Astrocyte (in vitro differentiated cells and primary cell): Measurements from ENCODE around the gene KRTAP10-8. TPM values are rescaled to one million over a fixed set of nuclear protein-coding genes. Genes with fewer than 3 reads are reported as not detected.

Experiments
- DNase-seq: peaks from one replicate; pipeline ENCODE4 v3.0.0-alpha.2; 2010; ENCODE audit warnings: low read depth
- FAIRE-seq: peaks from 2 replicates; lab custom pipeline; 2011; peaks lifted over from hg19 to GRCh38; lab: Jason Lieb, UNC
- H2AFZ ChIP-seq: 2 replicates; pipeline ENCODE4 v1.6.0; 2012; ENCODE audit warnings: low read depth, low read length, inconsistent platforms
- H3K27ac ChIP-seq: 2 replicates; pipeline ENCODE4 v1.5.1; 2011; ENCODE audit warnings: low read depth, low read length, inconsistent platforms
- H3K27me3 ChIP-seq: 2 replicates; pipeline ENCODE4 v1.6.0; 2011; ENCODE audit warnings: low read length, inconsistent platforms; ENCODE audit not compliant: insufficient read depth
- H3K36me3 ChIP-seq: 2 replicates; pipeline ENCODE4 v1.5.1; 2011; ENCODE audit warnings: low read length, inconsistent platforms; ENCODE audit not compliant: insufficient read depth
- H3K4me1 ChIP-seq: 2 replicates; pipeline ENCODE4 v1.5.1; 2011; ENCODE audit warnings: low read length, inconsistent platforms; ENCODE audit not compliant: insufficient read depth
- H3K4me2 ChIP-seq: 2 replicates; pipeline ENCODE4 v1.6.0; 2012; ENCODE audit warnings: low read length, inconsistent platforms
- H3K4me3 ChIP-seq: 2 replicates; pipeline ENCODE4 v1.5.1; 2011; ENCODE audit warnings: low read depth, mild to moderate bottlenecking, low read length, inconsistent platforms; ENCODE audit not compliant: insufficient read depth
- H3K79me2 ChIP-seq: 2 replicates; pipeline ENCODE4 v1.6.0; 2012; ENCODE audit warnings: mild to moderate bottlenecking, low read length, inconsistent platforms; ENCODE audit not compliant: insufficient read depth
- H3K9ac ChIP-seq: 2 replicates; pipeline ENCODE4 v1.6.0; 2012; ENCODE audit warnings: mild to moderate bottlenecking, low read length, inconsistent platforms
- H3K9me3 ChIP-seq: 2 replicates; pipeline ENCODE4 v1.5.1; 2012; ENCODE audit warnings: low read depth, mild to moderate bottlenecking, low read length, inconsistent platforms; ENCODE audit not compliant: insufficient read depth
- H4K20me1 ChIP-seq: 2 replicates; pipeline ENCODE4 v1.6.0; 2012; ENCODE audit warnings: low read length, inconsistent platforms; ENCODE audit not compliant: insufficient read depth
- H3K27ac Mint-ChIP-seq: one replicate; pipeline ENCODE4 v1.8.0; 2021; ENCODE audit warnings: mild to moderate bottlenecking, mixed read lengths; ENCODE audit not compliant: unreplicated experiment
- H3K27me3 Mint-ChIP-seq: one replicate; pipeline ENCODE4 v1.8.0; 2021; ENCODE audit warnings: low read depth, mixed read lengths; ENCODE audit not compliant: unreplicated experiment
- H3K36me3 Mint-ChIP-seq: one replicate; pipeline ENCODE4 v1.8.0; 2021; ENCODE audit warnings: low read depth, mixed read lengths; ENCODE audit not compliant: unreplicated experiment
- H3K4me1 Mint-ChIP-seq: one replicate; pipeline ENCODE4 v1.8.0; 2021; ENCODE audit warnings: low read depth, mixed read lengths; ENCODE audit not compliant: unreplicated experiment
- H3K4me3 Mint-ChIP-seq: one replicate; pipeline ENCODE4 v1.8.0; 2021; ENCODE audit warnings: mild to moderate bottlenecking, moderate library complexity, mixed read lengths; ENCODE audit not compliant: unreplicated experiment
- H3K9me3 Mint-ChIP-seq: one replicate; pipeline ENCODE4 v1.8.0; 2021; ENCODE audit warnings: mild to moderate bottlenecking, mixed read lengths; ENCODE audit not compliant: unreplicated experiment
- EZH2 ChIP-seq: IDR thresholded peaks from 2 replicates; pipeline ENCODE4 v1.6.1; 2012; ENCODE audit warnings: mild to moderate bottlenecking, low read length, inconsistent platforms; ENCODE audit not compliant: insufficient read depth
- total RNA-seq: library from RNA; stranded (reverse); gene quantifications from 2 replicates; pipeline ENCODE4 v1.2.1, GENCODE V29; 2021
- TF ChIP-seq, protein P1 (sequence below): IDR thresholded peaks from 2 replicates; pipeline ENCODE4 v1.5.1; 2011; ENCODE audit warnings: low read depth, mild to moderate bottlenecking, inconsistent platforms, low read length, moderate library complexity; ENCODE audit not compliant: insufficient read depth

Gene KRTAP10-8
- total RNA-seq, 1 donor from 2014 or later, result not detected

DNA sequence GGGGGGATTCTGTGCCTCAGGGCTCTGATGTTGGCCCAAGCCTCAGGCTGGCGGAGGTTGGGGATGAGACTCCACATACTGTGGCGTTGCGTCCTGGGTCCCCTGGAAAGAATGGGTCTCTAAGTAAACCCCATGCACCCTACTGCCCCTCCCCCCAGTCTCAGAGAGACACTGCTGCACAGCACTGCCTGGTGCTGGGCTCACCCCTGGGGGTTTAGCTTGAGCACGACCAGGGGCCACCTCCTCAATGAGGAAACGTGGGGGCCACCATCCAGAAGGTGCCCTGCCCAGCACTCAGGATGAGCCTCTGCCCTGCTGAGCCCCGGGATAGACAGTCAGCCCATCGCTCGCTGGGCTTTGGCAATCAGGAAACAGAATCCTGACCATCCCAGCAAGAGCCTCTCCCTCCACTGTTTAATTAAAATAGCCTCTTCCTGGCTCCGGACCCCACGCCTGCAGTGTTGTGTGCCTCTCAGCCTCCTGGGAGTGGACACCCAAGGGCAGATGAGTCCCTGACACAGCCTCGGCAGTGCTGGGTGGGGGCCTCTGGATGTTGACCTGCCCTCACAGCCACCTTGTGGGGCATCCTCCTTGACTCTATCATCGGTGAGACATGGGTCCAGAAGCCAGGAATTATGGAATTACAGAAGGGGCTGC lies 41.9 kb upstream of the KRTAP10-8 start:
- H2AFZ ChIP-seq, result no peak overlapping the region
- H3K4me2 ChIP-seq, result no peak overlapping the region
- H3K4me3 ChIP-seq, result no peak overlapping the region
- no peaks in the 10 kb centered on the region for H3K27me3 ChIP-seq
- H3K4me1 ChIP-seq, result no peaks in the 10 kb centered on the region
- Mint-ChIP-seq H3K27ac (no peak overlapping the region), H3K36me3 (peaks cover 6% of the 10 kb centered on the region), H3K27me3 (peaks cover 13% of the 10 kb centered on the region), H3K9me3 (peaks cover 17% of the 10 kb centered on the region), H3K4me1 (peaks cover 4% of the 10 kb centered on the region), H3K4me3 (no peak overlapping the region)
- peaks cover 11% of the 10 kb centered on the region for H3K9me3 ChIP-seq
- TF ChIP-seq EZH2, result no peak
- TF ChIP-seq, protein P1, sequence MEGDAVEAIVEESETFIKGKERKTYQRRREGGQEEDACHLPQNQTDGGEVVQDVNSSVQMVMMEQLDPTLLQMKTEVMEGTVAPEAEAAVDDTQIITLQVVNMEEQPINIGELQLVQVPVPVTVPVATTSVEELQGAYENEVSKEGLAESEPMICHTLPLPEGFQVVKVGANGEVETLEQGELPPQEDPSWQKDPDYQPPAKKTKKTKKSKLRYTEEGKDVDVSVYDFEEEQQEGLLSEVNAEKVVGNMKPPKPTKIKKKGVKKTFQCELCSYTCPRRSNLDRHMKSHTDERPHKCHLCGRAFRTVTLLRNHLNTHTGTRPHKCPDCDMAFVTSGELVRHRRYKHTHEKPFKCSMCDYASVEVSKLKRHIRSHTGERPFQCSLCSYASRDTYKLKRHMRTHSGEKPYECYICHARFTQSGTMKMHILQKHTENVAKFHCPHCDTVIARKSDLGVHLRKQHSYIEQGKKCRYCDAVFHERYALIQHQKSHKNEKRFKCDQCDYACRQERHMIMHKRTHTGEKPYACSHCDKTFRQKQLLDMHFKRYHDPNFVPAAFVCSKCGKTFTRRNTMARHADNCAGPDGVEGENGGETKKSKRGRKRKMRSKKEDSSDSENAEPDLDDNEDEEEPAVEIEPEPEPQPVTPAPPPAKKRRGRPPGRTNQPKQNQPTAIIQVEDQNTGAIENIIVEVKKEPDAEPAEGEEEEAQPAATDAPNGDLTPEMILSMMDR, result no peak
- no peaks in the 10 kb centered on the region for H3K79me2 ChIP-seq
- FAIRE-seq, result no peak
- H3K27ac ChIP-seq, result no peak overlapping the region
- H3K36me3 ChIP-seq, result no peaks in the 10 kb centered on the region
- no peaks in the 10 kb centered on the region for H4K20me1 ChIP-seq
- DNase-seq, result no peak
- H3K9ac ChIP-seq, result no peak overlapping the region

GRCh38 chr21:44571296-44571695 lies 40.6 kb upstream of the KRTAP10-8 start:
- DNase-seq, result no peak
- no peak overlapping the region for H3K27ac ChIP-seq
- H3K4me2 ChIP-seq, result no peak overlapping the region
- no peak for FAIRE-seq
- no peak overlapping the region for H3K9ac ChIP-seq
- H3K9me3 ChIP-seq, result peaks cover 11% of the 10 kb centered on the region
- H3K36me3 ChIP-seq, result no peaks in the 10 kb centered on the region
- Mint-ChIP-seq H3K4me3 (no peak overlapping the region), H3K27ac (no peak overlapping the region), H3K27me3 (peaks cover 19% of the 10 kb centered on the region), H3K36me3 (peaks cover 6% of the 10 kb centered on the region), H3K9me3 (peaks cover 20% of the 10 kb centered on the region), H3K4me1 (peaks cover 4% of the 10 kb centered on the region)
- H3K4me3 ChIP-seq, result no peak overlapping the region
- H3K79me2 ChIP-seq, result no peaks in the 10 kb centered on the region
- no peaks in the 10 kb centered on the region for H3K27me3 ChIP-seq
- no peaks in the 10 kb centered on the region for H4K20me1 ChIP-seq
- H2AFZ ChIP-seq, result no peak overlapping the region
- TF ChIP-seq, protein P1, result no peak
- no peak for TF ChIP-seq EZH2
- no peaks in the 10 kb centered on the region for H3K4me1 ChIP-seq
